Panc1 (cell line): ENCODE measurements around the gene AIFM1. TPM values are rescaled to one million over a fixed set of nuclear protein-coding genes. Genes with fewer than 3 reads are reported as not detected.
A peak's percentile ranks its signal among the peaks of the same experiment; 100 is the strongest.

Experiments used
- ATAC-seq: fragments of 200-7000 bp; cut with Tn5 transposase; 2 replicates; pipeline ENCODE4 v1.9.1; 2020; ENCODE audit warnings: mild to moderate bottlenecking, moderate library complexity
- BruUV-seq: library from RNA; stranded (reverse); fragments of 400-500 nt; replicated peaks from 2 replicates; lab custom pipeline; 2021; lab: Mats Ljungman, UMichigan
- CTCF ChIA-PET: fragments of 300-600 bp; sonication (Branson Sonifier 250); formaldehyde crosslinking; loops from one replicate; lab custom pipeline; 2022; ENCODE audit warnings: antibody characterized with exemption; lab: Charles Lee
- POLR2A ChIA-PET: fragments of 300-600 bp; sonication (Branson Sonifier 250); formaldehyde crosslinking; loops from one replicate; lab custom pipeline; 2022; ENCODE audit warnings: antibody characterized with exemption; lab: Charles Lee
- DNase-seq: peaks from one replicate; pipeline ENCODE4 v3.0.0-alpha.2; 2010; ENCODE audit warnings: low read depth, low spot score
- H3K27ac ChIP-seq: 2 replicates; pipeline ENCODE4 v1.5.1; 2011; ENCODE audit warnings: mild to moderate bottlenecking, low read length, inconsistent platforms
- H3K27me3 ChIP-seq: fragments of 200-500 bp; sonication (Bioruptor generic); 2 replicates; pipeline ENCODE4 v1.6.0; 2014; ENCODE audit warnings: low read length, inconsistent platforms; ENCODE audit not compliant: control insufficient read depth, insufficient read depth
- H3K36me3 ChIP-seq: fragments of 200-500 bp; sonication (Bioruptor generic); 2 replicates; pipeline ENCODE4 v1.5.1; 2014; ENCODE audit warnings: inconsistent platforms, mild to moderate bottlenecking, low read length, moderate library complexity; ENCODE audit not compliant: control insufficient read depth, insufficient read depth
- H3K4me1 ChIP-seq: 2 replicates; pipeline ENCODE4 v1.5.1; 2011; ENCODE audit warnings: inconsistent platforms, mild to moderate bottlenecking, low read length, moderate library complexity; ENCODE audit not compliant: control insufficient read depth, insufficient read depth
- H3K4me3 ChIP-seq, 2 experiments: 2 replicates each; pipeline ENCODE4 v1.5.1; 2011 to 2012; ENCODE audit warnings: low read depth in 2 of 2, low read length in 2 of 2, mild to moderate bottlenecking in 2 of 2, inconsistent platforms in 1 of 2, moderate library complexity in 1 of 2
- H3K9me3 ChIP-seq: fragments of 200-500 bp; sonication (Bioruptor generic); 2 replicates; pipeline ENCODE4 v1.5.1; 2014; ENCODE audit warnings: low read depth, mild to moderate bottlenecking, inconsistent platforms, low read length, moderate library complexity; ENCODE audit not compliant: control insufficient read depth, insufficient read depth
- POLR2AphosphoS5 ChIP-seq: IDR thresholded peaks from 2 replicates; pipeline ENCODE4 v1.6.1; 2012; ENCODE audit warnings: mild to moderate bottlenecking, low read depth, low read length, moderate library complexity
- SIN3A ChIP-seq: IDR thresholded peaks from 2 replicates; pipeline ENCODE4 v1.6.1; 2012; ENCODE audit warnings: low read depth, mild to moderate bottlenecking, low read length, moderate library complexity, borderline replicate concordance; ENCODE audit not compliant: insufficient read depth
- TCF7L2 ChIP-seq: IDR thresholded peaks from 2 replicates; pipeline ENCODE4 v1.6.1; 2011; ENCODE audit warnings: mild to moderate bottlenecking, low read depth, low read length, inconsistent platforms
- in situ Hi-C: cut with HindIII; loops from 2 replicates; pipeline ENCODE4 v1.10.0; 2016; ENCODE audit warnings: low sequenced_read_pairs, low pct_unique_long_range_greater_than_20kb
- intact Hi-C: fragments of 100-400 bp; cut with micrococcal nuclease; formaldehyde crosslinking; loops from one replicate; pipeline ENCODE4 v1.10.0; 2022; ENCODE audit not compliant: unreplicated experiment
- total RNA-seq: library from RNA; stranded (reverse); gene quantifications from one replicate; pipeline ENCODE4 v1.2.1, GENCODE V29; 2021; ENCODE audit not compliant: unreplicated experiment
- TF ChIP-seq, protein P1 (sequence below), 2 experiments: IDR thresholded peaks; 2 replicates each; pipeline ENCODE4 v1.6.1; 2011 to 2012; ENCODE audit warnings: low read depth in 2 of 2, control low read depth in 1 of 2, low read length in 1 of 2, mild to moderate bottlenecking in 1 of 2, moderate library complexity in 1 of 2; ENCODE audit not compliant: insufficient read depth in 1 of 2
- TF ChIP-seq, protein P2 (sequence below): fragments of 450-650 bp; IDR thresholded peaks from 2 replicates; pipeline ENCODE4 v1.5.1; 2017; ENCODE audit warnings: mild to moderate bottlenecking

Gene AIFM1
- total RNA-seq, 1 experiment from 2014 or later, result 96.6 TPM

DNA sequence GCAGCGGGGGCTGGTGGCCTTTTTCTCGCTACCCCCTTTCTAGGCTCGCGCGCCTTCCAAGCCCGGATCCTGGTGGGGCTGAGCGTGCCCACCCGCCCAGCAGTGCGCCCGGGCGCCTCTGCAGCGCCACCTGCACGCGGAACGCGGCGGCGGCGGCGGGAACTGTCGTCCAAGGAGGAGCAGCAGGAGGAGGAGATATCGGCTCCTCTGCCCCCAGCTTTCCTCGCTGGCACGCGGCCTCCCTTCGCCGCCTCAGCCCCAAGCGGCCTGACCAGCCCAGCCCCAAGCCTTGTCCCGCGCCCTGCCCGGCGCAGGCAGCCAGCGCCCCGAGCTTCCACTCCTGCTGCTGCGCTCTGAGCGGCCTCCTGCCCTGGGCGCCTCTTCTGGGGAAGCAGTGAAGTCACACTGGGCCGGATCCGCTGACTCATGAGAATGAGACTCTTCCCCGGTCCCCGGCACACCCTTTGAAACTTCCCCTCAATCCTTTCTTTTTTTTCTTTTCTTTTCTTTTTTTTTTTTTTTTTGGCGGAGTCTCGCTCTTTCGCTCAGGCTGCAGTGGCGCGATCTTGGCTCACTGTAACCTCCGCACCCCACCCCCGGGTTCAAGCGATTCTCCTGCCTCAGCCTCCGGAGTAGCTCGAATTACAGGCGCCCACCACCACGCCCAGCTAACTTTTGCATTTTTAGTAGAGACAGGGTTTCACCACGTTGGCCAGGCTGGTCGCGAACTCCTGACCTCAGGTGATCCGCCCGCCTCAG lies 44.7 kb downstream of the AIFM1 start:
- ChIA-PET POLR2A (interaction anchor here (0.7 to 1.4 kb wide), 4 partner anchors 11 to 67 kb away, joined by 8 to 15 read pairs (median 10); no protein-coding TSS in a partner anchor), CTCF (interaction anchor here (0.7 to 2.2 kb wide), 3 partner anchors 40 to 51 kb away, joined by 3 to 7 read pairs (median 4); no protein-coding TSS in a partner anchor)
- no peaks in the 10 kb centered on the region for H3K9me3 ChIP-seq
- H3K27ac ChIP-seq, result peak overlapping the region; percentile 90
- H3K27me3 ChIP-seq, result no peaks in the 10 kb centered on the region
- H3K4me3 ChIP-seq, result peak overlapping the region; percentile 39 to 51
- peak; percentile 84 for ATAC-seq
- no peaks in the 10 kb centered on the region for H3K36me3 ChIP-seq
- TF ChIP-seq TCF7L2, result peak; percentile 34; the same call in 1 of the 2 replicates
- TF ChIP-seq SIN3A, result no peak
- TF ChIP-seq POLR2AphosphoS5, result no peak; the same call in 1 of the 2 replicates
- DNase-seq, result no peak
- intact Hi-C loops, result loop anchor here (1.0 kb wide), 1 partner anchor 41 kb away; no protein-coding TSS in a partner anchor
- no TSS peak for BruUV-seq
- H3K4me1 ChIP-seq, result peaks cover 42% of the 10 kb centered on the region
- in situ Hi-C loops, result no loop called here

DNA sequence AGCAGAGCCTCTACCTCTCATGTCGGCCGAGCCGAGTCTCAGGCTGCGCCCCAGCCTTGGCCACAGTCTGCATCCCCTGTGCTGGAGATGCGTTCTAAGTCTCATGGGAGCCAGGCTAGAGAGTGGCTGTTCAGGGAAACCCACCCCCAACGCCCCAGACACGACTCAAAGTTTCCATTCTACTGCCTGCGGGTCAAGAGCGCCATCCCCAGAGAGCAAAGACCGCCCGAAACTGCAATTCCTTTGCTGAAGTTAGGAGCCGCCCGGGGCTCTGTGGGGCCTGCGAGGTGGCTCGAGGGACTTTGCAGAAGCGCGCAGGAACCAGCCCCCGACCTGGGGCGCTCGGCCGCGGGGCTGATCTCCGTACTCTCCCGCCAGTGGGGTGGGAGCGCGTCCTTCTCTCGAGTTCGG lies 45.3 kb downstream of the AIFM1 start:
- Histone ChIP-seq H3K4me1 (peaks cover 42% of the 10 kb centered on the region), H3K27me3 (no peaks in the 10 kb centered on the region), H3K27ac (peak overlapping the region; percentile 90), H3K9me3 (no peaks in the 10 kb centered on the region), H3K36me3 (no peaks in the 10 kb centered on the region), H3K4me3 (peak overlapping the region; percentile 39 to 51)
- TF ChIP-seq SIN3A, result no peak
- TF ChIP-seq, protein P1, sequence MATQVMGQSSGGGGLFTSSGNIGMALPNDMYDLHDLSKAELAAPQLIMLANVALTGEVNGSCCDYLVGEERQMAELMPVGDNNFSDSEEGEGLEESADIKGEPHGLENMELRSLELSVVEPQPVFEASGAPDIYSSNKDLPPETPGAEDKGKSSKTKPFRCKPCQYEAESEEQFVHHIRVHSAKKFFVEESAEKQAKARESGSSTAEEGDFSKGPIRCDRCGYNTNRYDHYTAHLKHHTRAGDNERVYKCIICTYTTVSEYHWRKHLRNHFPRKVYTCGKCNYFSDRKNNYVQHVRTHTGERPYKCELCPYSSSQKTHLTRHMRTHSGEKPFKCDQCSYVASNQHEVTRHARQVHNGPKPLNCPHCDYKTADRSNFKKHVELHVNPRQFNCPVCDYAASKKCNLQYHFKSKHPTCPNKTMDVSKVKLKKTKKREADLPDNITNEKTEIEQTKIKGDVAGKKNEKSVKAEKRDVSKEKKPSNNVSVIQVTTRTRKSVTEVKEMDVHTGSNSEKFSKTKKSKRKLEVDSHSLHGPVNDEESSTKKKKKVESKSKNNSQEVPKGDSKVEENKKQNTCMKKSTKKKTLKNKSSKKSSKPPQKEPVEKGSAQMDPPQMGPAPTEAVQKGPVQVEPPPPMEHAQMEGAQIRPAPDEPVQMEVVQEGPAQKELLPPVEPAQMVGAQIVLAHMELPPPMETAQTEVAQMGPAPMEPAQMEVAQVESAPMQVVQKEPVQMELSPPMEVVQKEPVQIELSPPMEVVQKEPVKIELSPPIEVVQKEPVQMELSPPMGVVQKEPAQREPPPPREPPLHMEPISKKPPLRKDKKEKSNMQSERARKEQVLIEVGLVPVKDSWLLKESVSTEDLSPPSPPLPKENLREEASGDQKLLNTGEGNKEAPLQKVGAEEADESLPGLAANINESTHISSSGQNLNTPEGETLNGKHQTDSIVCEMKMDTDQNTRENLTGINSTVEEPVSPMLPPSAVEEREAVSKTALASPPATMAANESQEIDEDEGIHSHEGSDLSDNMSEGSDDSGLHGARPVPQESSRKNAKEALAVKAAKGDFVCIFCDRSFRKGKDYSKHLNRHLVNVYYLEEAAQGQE (IDR thresholded peaks at IDR 0.05; ENCODE audit: insufficient read depth in 1 of 2, low read depth in 2 of 2, low read length in 1 of 2), result no peak
- no peak for TF ChIP-seq POLR2AphosphoS5
- TF ChIP-seq, protein P2, sequence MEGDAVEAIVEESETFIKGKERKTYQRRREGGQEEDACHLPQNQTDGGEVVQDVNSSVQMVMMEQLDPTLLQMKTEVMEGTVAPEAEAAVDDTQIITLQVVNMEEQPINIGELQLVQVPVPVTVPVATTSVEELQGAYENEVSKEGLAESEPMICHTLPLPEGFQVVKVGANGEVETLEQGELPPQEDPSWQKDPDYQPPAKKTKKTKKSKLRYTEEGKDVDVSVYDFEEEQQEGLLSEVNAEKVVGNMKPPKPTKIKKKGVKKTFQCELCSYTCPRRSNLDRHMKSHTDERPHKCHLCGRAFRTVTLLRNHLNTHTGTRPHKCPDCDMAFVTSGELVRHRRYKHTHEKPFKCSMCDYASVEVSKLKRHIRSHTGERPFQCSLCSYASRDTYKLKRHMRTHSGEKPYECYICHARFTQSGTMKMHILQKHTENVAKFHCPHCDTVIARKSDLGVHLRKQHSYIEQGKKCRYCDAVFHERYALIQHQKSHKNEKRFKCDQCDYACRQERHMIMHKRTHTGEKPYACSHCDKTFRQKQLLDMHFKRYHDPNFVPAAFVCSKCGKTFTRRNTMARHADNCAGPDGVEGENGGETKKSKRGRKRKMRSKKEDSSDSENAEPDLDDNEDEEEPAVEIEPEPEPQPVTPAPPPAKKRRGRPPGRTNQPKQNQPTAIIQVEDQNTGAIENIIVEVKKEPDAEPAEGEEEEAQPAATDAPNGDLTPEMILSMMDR, result no peak
- no peak for TF ChIP-seq TCF7L2
- BruUV-seq, result no TSS peak
- DNase-seq (no peak), ATAC-seq (peak; percentile 44)
- intact Hi-C loops, result loop anchor here (1.0 kb wide), 1 partner anchor 40 kb away; no protein-coding TSS in a partner anchor
- CTCF ChIA-PET, result interaction anchor here (1.0 to 2.2 kb wide), 2 partner anchors 41 to 59 kb away, joined by 4 to 7 read pairs; no protein-coding TSS in a partner anchor
- POLR2A ChIA-PET, result interaction anchor here (0.7 to 1.4 kb wide), 2 partner anchors 11 to 68 kb away, joined by 8 read pairs; no protein-coding TSS in a partner anchor
- in situ Hi-C loops, result no loop called here
